GM19240 (cell line): Measurements from ENCODE around the gene MAMLD1.
"Not testable (repeated sequence)": the region's sequence is repeated elsewhere in the genome, so short reads cannot be mapped to it uniquely, and the experiment has no call there.

ENCODE experiments used
- DNase-seq: peaks from one replicate; pipeline ENCODE4 v3.0.0; 2011; ENCODE audit warnings: low spot score; ENCODE audit not compliant: insufficient read length

Gene MAMLD1

DNA sequence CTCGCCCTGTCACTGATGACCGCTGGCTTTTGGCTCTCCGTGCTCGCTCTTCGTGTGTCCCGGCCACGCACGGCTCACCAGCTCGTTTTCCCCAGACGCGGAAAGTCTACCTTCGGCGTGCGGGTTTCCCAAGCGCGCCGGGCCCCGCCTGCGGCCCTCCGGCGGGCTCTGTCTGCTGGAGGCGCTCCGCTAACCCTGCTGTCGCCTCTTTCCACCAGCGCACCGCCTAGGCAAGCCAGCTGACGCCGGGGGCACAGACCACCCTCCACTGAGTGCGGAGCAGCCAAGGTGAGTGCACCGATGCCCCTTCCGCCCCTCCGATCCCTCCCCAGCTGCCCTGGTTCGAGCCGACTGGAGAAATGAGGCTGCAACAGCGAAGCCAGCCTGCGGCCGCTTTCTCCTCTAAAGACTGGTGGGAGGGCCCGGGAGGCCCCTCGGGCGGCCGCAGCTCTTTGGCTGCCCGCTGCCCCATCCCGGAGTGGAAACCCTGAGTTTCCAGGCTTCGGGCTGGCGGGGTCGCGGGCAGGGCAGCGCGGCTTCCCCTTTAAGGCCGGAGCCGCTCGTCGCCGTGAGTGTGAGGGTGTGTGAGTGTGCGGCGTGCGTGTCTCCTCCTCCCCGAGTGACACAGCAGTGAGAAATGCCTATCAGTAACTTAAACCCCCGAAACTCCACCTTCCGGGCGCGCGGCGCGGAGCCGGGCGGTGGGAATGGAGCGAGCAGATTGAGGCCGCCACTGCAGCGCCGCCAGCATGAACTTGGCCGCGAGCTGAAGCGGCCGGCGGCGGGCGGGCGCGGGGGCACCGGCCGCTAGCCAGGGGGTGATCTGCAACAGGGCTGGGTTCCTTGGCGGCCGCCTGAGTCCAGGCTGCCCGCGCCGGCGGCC, at the start of gene MAMLD1:
Gene MAMLD1, plus strand, starts transcription at position 719 of the 883 bp plus-strand sequence. CDS start 82,200 bp downstream, outside the sequence.
- DNase-seq = no peak

- no peak for DNase-seq
Measured at GRCh38 chrX:150313514-150313913, 49.6 kb upstream of the MAMLD1 start.

- DNase-seq = no peak
Measured at GRCh38 chrX:150314186-150314585, 48.9 kb upstream of the MAMLD1 start.

DNA sequence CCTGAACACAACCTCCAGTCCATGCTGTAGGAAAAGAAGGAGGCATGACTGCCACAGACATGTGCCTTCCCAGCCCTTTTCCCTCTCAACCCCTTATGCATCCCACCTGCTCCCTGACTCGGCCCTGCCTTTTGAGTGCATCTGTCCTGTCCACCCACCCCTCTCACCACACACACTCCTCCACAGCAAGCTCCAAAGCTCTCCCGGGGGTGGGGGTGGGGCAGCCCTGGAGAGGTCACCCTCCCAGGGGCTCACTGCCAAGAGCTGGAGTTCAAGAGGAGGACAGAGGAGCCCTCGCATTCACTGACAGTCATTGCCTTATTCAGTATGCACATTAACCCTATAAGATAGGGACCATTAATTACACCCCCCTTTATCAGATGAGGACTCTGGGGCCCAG, 46.6 kb upstream of the MAMLD1 start:
- no peak for DNase-seq

- DNase-seq = no peak
Measured at GRCh38 chrX:150323020-150323419, 40.1 kb upstream of the MAMLD1 start.

DNA sequence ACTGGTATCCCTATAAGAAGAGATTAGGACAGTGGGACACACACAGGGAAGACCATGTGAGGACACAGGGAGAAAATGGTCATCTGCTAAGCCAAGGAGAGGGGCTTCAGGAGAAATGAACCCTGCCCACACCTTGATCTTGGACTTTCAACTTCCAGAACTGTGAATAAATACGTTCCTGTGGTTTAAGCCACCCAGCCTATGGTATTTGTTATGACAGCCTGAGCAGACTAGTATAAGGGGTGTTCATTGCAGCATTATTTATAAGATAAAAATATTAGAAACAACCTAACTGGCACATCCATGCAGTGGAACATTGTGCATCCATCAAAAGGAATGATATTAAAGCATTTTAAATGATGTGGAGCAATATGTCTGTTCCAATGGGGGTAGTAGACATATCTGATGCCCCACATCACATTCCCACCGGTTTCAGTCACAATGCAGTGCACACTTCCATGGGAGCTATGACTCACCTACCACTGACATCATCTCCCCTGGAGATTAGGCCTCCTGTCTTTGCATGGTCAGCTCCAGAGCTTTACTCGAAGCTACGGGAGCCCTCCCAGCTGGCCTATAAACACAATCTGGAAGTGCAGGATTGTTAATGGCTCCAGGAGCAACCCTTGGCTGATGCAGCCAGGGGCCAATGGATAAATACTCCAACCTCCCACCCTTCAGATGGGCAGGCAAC, 38.9 kb upstream of the MAMLD1 start:
- no peak for DNase-seq

DNA sequence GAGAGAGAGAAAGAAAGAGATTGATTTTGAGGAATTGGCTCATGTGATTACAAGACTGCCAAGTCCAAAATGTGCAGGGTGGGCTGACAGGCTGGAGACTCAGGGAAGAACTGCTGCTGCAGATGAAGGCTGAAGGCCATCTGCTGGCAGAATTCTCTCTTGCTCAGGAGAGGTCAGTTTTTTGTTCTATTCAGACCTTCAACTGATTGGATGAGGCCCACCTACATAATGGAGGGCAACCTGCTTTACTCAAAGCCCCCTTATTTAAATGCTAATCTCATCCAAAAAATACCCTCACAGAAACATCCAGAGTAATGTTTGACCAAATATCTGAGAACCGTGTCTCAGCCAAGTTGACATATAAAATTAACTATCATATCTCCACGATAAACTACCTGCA, 38.2 kb upstream of the MAMLD1 start:
- DNase-seq = no peak

GRCh38 chrX:150326541-150327247, 36.4 kb upstream of the MAMLD1 start:
- no peak for DNase-seq

DNA sequence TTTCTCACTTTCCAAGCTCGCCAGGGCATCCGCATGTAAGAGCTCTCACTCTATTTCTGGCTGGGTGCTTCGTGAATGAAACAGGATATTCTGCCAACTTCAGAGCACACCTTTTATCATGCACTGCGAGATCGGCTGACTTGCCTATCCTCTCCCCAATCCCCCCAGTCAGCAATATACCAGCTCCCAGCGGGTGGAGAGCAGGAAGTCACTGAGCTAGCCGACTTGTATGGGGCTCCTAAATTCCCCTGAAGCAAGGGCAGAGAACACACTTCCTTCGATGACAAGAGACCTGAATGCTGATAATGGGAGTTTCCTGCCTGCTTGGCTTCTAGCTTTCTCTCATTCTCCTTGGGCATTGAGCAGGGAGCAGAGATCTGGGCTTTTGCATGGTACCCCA, 33.8 kb upstream of the MAMLD1 start:
- DNase-seq = no peak

DNA sequence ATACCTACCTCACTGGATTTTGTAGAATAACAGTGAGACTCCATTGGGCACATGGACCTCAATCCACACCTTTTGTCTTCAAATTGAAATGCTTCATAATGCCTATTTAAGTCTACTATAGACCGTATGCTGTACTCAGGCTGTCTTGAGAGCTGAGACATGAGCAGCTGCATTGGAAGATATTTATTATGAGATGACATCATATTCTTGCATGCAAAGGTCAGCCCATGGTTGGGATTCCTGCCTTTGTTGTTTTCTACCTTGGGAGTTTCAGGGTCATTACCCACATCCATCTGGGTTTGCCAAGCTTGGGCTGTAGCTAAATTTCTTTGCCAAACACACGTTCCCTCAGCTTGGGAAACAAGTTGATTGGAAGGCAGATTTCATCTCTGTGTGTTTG, 33.2 kb upstream of the MAMLD1 start:
- DNase-seq = no peak

- no peak for DNase-seq
Measured at GRCh38 chrX:150332023-150332422, 31.1 kb upstream of the MAMLD1 start.

- no peak for DNase-seq
Measured at GRCh38 chrX:150334100-150334499, 29.0 kb upstream of the MAMLD1 start.

DNA sequence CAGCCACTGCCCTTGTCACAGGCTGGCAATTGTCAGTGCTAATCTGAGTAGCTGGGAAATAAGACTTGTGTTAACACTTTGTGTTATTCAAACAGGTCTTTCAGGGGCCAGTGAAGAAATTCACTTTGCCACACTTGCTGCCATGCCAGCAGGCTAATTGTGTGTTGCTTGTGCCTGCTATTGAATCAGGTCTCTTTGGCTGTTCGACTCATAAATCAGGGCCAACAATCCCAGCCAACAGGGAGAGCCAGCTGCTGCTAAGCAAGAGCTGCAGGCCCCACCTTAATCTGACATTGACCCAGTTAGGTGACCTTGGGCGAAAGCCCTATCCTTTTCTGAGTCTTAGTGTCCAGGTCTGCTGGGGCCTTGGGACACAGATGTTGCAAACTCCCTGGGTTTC, 28.1 kb upstream of the MAMLD1 start:
- no peak for DNase-seq

GRCh38 chrX:150337026-150337425, 26.1 kb upstream of the MAMLD1 start:
- no peak for DNase-seq

DNA sequence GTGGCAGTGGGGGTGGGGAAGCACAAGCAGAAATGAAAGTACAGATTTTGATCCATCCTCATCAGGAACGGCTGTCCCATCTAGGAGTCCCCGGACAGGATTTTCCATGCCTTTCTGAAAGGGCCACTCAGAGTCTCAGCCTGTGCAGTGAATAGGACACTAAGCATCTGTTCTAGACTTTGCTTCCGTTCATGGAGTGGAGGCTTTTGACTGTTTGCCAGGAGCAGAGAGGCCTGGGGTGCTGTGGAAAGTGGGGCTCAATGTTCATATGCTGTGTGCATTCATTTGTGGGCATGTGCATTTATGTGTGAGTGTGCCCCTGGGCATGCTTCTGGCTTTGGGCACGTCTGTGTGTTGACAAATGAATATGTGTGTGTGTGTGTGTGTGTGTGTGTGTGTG, 25.6 kb upstream of the MAMLD1 start:
- no peak for DNase-seq

DNA sequence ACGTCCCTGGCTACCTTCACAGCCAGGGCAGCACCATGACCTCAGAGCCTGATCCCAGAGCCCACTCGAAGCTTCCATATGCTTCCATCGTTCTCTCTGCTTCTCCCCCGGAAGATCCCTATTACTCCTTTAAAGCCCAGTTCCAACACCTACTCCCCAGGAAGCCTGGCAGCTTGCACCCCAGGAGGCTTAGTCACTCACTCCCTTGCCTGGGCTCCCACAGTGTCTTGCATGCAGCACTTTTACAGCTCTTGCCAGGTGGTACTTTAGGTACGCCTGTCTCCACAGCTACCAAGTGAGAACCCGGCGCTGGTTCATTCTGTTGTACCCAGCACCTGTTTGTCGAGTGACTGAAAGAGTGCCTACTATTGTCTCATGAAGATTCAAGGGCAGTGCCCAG, 24.5 kb upstream of the MAMLD1 start:
- DNase-seq = no peak

GRCh38 chrX:150339736-150340135, 23.4 kb upstream of the MAMLD1 start:
- no peak for DNase-seq

DNA sequence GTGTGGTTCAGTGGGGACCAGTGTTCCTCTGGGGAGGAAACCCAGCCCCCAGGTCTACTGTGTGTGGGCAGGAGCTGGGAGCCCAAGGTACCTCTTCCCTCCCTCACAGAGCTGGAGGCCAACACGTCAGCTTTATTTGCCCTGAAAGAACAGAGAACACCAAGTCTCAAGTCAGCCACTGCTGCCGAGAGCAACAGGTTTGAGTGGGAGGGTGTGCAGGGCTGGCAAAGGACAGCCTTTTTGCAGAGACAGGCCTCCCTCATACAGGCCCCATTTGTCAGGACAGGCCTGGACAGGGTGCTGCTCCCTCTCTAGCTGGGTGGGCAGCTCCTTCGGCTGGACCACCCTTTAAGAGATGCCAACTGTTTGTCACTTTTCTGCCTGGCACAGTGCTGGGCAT, 22.8 kb upstream of the MAMLD1 start:
- DNase-seq = not testable (repeated sequence)

- DNase-seq = no peak
Measured at GRCh38 chrX:150347471-150347870, 15.6 kb upstream of the MAMLD1 start.

DNA sequence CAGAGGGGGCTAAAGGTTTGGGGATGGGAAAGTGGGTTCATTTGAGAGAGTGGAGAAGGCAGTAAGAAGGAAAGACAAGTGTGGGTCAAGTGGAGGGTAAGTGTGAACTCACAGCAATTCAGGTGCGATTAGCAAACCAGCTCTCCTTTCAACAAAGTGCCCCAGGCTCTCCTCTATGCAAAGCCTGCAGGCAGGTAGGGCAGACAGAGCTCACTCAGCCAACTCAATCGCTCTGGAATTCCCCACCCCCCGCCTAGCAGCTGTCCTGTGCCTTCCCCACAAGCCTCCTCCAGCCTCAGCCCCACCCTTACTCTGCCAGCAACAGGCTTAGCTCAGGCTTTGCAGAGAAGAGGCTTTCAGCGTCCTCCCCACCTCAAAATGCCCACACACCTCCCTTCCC, 14.8 kb upstream of the MAMLD1 start:
- no peak for DNase-seq

- no peak for DNase-seq
Measured at GRCh38 chrX:150352114-150352513, 11.0 kb upstream of the MAMLD1 start.

GRCh38 chrX:150352581-150352980, 10.5 kb upstream of the MAMLD1 start:
- DNase-seq = no peak
